GM10266 (cell line): ENCODE data around the gene KDM8.

Experiments used
- DNase-seq: peaks from one replicate; pipeline ENCODE4 v3.0.0; 2012; ENCODE audit errors: extremely low spot score
- CTCF ChIP-seq: IDR thresholded peaks from 2 replicates; pipeline ENCODE4 v1.5.1; 2012; ENCODE audit warnings: mild to moderate bottlenecking, low read depth; ENCODE audit not compliant: control insufficient read depth, insufficient read depth; ENCODE audit errors: missing control alignments

KDM8 gene

DNA sequence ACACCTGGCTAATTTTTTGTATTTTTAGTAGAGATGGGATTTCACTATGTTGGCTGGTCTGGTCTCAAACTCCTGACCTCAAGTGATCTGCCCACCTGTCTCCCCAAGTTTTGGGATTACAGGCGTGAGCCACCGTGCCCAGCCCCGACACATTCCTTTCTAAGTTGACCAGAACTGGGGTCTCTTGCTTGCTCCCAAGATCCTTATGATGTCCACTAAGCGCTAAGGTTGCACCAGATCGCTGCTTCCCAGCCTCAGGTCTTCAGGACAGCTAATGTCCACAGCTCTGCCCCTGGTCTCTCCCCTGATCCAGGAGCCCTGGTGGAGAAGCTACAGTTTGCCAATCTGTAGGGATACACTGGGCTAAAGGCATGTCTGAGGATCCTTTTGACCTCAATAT, 35.7 kb downstream of the KDM8 start:
- DNase-seq = no peak
- TF ChIP-seq CTCF = no peak

- DNase-seq = no peak
- no peak for TF ChIP-seq CTCF
Observed at GRCh38 chr16:27239906-27240655, 36.8 kb downstream of the KDM8 start.

- no peak for TF ChIP-seq CTCF
- no peak for DNase-seq
Observed at GRCh38 chr16:27240948-27241531, 37.7 kb downstream of the KDM8 start.

- no peak for DNase-seq
- TF ChIP-seq CTCF = no peak
Observed at GRCh38 chr16:27241658-27242057, 38.3 kb downstream of the KDM8 start.

DNA sequence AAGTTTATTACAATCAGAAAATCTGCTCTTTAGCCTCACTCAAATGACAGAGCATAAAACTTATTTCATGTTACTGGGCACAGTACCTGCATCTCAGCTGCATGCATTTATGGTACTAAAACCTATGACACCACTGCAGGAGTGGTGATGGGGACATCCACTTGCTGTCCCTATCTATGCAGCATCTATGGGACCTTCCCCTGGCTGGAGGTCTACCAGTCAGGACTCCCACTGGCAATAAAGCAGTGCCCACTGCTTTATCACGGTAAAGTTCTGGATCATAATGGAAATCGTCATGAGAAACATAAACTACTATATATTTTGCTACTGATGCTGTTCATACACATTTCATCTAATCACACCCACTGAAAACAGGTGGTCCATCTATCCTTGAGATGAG, 39.1 kb downstream of the KDM8 start:
- no peak for DNase-seq
- TF ChIP-seq CTCF = no peak

GRCh38 chr16:27242868-27243590, 39.7 kb downstream of the KDM8 start:
- no peak for TF ChIP-seq CTCF
- no peak for DNase-seq
